GM21786 (cell line): ENCODE results near the gene SETDB2.
"Not testable (repeated sequence)": the region's sequence is repeated elsewhere in the genome, so short reads cannot be mapped to it uniquely, and the experiment has no call there.

ENCODE experiments used
- ATAC-seq: cut with Tn5 transposase; IDR thresholded peaks from one replicate; pipeline ENCODE4 v1.9.1; 2021; ENCODE audit not compliant: unreplicated experiment

Gene SETDB2

GRCh38 chr13:49464621-49465325 is 20.7 kb downstream of the SETDB2 start:
- ATAC-seq: no peak

- no peak for ATAC-seq
Observed at GRCh38 chr13:49466292-49466838, 22.3 kb downstream of the SETDB2 start.

- no peak for ATAC-seq
Observed at GRCh38 chr13:49472186-49472585, 28.1 kb downstream of the SETDB2 start.

GRCh38 chr13:49476529-49476928 is 32.5 kb downstream of the SETDB2 start:
- ATAC-seq: no peak

GRCh38 chr13:49481788-49482187 is 37.7 kb downstream of the SETDB2 start:
- ATAC-seq: no peak

- no peak for ATAC-seq
Observed at GRCh38 chr13:49488563-49488962, 44.5 kb downstream of the SETDB2 start.

GRCh38 chr13:49494645-49495044 is 50.6 kb downstream of the SETDB2 start:
- ATAC-seq: no peak

GRCh38 chr13:49495783-49496762 is 52.0 kb downstream of the SETDB2 start, which contains the start of gene PHF11:
PHF11 (plus strand) TSS chr13:49495953; CDS start chr13:49496002, 49 bp downstream.
- peak; percentile 79 for ATAC-seq

GRCh38 chr13:49496837-49497236 is 52.8 kb downstream of the SETDB2 start:
- not testable (repeated sequence) for ATAC-seq

GRCh38 chr13:49497272-49497671 is 53.2 kb downstream of the SETDB2 start:
- no peak for ATAC-seq

GRCh38 chr13:49498206-49498605 is 54.1 kb downstream of the SETDB2 start:
- ATAC-seq: no peak

GRCh38 chr13:49499889-49500660 is 56.0 kb downstream of the SETDB2 start:
- no peak for ATAC-seq

GRCh38 chr13:49502954-49503353 is 58.9 kb downstream of the SETDB2 start:
- ATAC-seq: no peak

GRCh38 chr13:49503951-49504350 is 59.9 kb downstream of the SETDB2 start:
- ATAC-seq: no peak

- ATAC-seq: no peak
Observed at GRCh38 chr13:49512578-49512977, 68.5 kb downstream of the SETDB2 start.

GRCh38 chr13:49516467-49516866 is 72.4 kb downstream of the SETDB2 start:
- no peak for ATAC-seq

GRCh38 chr13:49517461-49517860 is 73.4 kb downstream of the SETDB2 start:
- ATAC-seq: no peak

GRCh38 chr13:49521224-49521623 is 77.2 kb downstream of the SETDB2 start:
- ATAC-seq: no peak

- no peak for ATAC-seq
Observed at GRCh38 chr13:49524740-49525501, 80.8 kb downstream of the SETDB2 start.

GRCh38 chr13:49527123-49527522 is 83.0 kb downstream of the SETDB2 start:
- no peak for ATAC-seq
